ENCODE results near the gene RXFP1.

DNA sequence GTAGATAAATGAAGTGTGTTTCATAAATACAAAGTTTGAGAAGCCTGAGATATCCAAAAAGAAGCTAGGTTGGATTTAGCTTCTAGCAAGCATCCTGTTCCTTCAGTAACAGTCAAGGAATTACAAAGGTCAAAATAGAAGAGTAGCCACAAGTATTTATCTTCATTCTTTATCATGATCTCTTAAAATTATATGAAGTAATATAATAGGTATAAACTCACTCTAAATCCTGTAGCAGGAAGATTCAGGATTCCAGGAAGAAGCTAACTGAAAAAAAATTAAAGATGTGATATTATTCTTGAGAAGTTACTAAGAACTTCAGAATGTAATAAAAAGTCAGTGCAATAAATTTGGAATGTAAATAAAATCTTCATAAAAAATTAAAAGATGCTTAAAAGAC, 31.1 kb upstream of the RXFP1 start:
- TF ChIP-seq, protein P1, sequence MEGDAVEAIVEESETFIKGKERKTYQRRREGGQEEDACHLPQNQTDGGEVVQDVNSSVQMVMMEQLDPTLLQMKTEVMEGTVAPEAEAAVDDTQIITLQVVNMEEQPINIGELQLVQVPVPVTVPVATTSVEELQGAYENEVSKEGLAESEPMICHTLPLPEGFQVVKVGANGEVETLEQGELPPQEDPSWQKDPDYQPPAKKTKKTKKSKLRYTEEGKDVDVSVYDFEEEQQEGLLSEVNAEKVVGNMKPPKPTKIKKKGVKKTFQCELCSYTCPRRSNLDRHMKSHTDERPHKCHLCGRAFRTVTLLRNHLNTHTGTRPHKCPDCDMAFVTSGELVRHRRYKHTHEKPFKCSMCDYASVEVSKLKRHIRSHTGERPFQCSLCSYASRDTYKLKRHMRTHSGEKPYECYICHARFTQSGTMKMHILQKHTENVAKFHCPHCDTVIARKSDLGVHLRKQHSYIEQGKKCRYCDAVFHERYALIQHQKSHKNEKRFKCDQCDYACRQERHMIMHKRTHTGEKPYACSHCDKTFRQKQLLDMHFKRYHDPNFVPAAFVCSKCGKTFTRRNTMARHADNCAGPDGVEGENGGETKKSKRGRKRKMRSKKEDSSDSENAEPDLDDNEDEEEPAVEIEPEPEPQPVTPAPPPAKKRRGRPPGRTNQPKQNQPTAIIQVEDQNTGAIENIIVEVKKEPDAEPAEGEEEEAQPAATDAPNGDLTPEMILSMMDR (conservative IDR thresholded peaks at IDR 0.05), result no peak
- TF ChIP-seq ZFX (IDR thresholded peaks at IDR 0.05), result no peak

Data from C4-2B (cell line).